ENCODE data around the gene PWWP2B. TPM values are rescaled to one million over a fixed set of nuclear protein-coding genes. Genes with fewer than 3 reads are reported as not detected.

Gene PWWP2B
- total and polyA plus RNA-seq, 2 of the 8 experiments (the other 6 are each of a cell fraction or from before 2014, with no cell fraction given): 5.3 to 10.8 TPM

DNA sequence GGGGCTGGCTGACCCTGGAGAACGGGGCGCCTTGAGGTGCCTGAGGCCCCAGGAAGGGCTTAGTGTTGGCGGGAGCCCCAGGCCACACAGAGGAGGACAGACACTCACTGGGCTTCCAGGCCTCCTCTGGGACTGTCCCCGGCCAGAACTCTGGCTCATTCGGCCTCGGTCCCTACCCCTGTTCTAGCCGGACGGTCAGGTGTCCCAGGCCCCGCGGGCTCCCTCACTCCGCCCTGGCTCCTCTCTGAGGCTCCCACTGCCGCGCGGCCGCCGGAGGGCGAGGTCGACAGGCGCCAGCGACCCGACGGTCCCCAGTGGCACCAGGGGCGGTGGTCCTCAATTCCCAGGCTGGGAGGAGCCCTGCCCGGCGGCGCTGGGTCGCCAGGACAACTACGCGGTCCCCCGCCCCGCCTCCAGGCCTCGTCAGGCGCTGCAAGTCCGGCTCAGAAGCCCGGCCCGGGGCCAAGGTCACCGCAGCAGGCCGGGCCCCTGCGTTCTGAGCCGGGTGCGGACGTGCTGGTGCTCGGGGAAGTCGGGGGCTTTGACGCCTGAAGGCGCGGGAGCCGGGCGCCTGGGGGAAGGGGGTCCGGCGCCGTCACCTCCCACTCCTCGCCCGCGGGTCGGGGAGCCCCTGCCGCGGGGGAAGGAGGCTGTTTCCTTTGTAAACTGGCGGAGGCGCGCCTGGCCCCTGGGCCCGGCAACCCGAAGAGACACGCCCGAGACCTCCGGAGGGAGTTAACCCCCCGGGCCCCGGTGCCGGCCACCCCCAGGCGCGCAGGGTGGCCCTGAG is 1.1 kb upstream of the PWWP2B start (continued):
- TF ChIP-seq PHF8 (conservative IDR thresholded peaks at IDR 0.05; ENCODE audit: low read depth, low read length) (no peak), TBP (IDR thresholded peaks at IDR 0.05; ENCODE audit: low read depth, low read length) (peak; percentile 32; the same call in 1 of the 2 replicates), YY1 (IDR thresholded peaks at IDR 0.05; ENCODE audit: low read depth, low read length) (no peak), ZNF274 (IDR thresholded peaks at IDR 0.05; ENCODE audit: borderline replicate concordance, extremely low read depth, low read length) (no peak), POU5F1 (IDR thresholded peaks at IDR 0.05; ENCODE audit: low read depth, low read length) (no peak), SIX5 (IDR thresholded peaks at IDR 0.05; ENCODE audit: low read depth, low read length) (no peak), CBX5 (IDR thresholded peaks at IDR 0.05; ENCODE audit: low read depth, low read length) (no peak), RXRA (IDR thresholded peaks at IDR 0.05; ENCODE audit: insufficient read depth, low read depth, low read length) (no peak), SP4 (IDR thresholded peaks at IDR 0.05; ENCODE audit: low read length) (no peak), CHD1 (IDR thresholded peaks at IDR 0.05; ENCODE audit: low read depth, low read length) (no peak), POLR2A (IDR thresholded peaks at IDR 0.05; ENCODE audit: control extremely low read depth in 1 of 2, low read depth in 2 of 2, low read length in 2 of 2) (0 out of 3 replicates have a peak, but pooled peaks of 1 of the 2 experiments have one; percentile 12), KDM1A (IDR thresholded peaks at IDR 0.05; ENCODE audit: borderline replicate concordance, low read length) (no peak), SAP30 (IDR thresholded peaks at IDR 0.05; ENCODE audit: insufficient read depth, insufficient replicate concordance, low read length) (no peak), TAF7 (optimal IDR thresholded peaks at IDR 0.05; ENCODE audit: borderline replicate concordance, low read depth, low read length) (no peak), KDM5A (IDR thresholded peaks at IDR 0.05; ENCODE audit: low read length) (no peak), GABPA (IDR thresholded peaks at IDR 0.05; ENCODE audit: borderline replicate concordance, insufficient read depth, low read length) (peak; percentile 61; the same call in 1 of the 2 replicates), TCF12 (IDR thresholded peaks at IDR 0.05; ENCODE audit: low read depth, low read length) (no peak), TAF1 (IDR thresholded peaks at IDR 0.05; ENCODE audit: low read depth, low read length) (0 out of 2 replicates have a peak, but pooled peaks have one; percentile 25), GTF2F1 (IDR thresholded peaks at IDR 0.05; ENCODE audit: borderline replicate concordance, low read depth, low read length) (no peak)
- TF ChIP-seq, protein P1, sequence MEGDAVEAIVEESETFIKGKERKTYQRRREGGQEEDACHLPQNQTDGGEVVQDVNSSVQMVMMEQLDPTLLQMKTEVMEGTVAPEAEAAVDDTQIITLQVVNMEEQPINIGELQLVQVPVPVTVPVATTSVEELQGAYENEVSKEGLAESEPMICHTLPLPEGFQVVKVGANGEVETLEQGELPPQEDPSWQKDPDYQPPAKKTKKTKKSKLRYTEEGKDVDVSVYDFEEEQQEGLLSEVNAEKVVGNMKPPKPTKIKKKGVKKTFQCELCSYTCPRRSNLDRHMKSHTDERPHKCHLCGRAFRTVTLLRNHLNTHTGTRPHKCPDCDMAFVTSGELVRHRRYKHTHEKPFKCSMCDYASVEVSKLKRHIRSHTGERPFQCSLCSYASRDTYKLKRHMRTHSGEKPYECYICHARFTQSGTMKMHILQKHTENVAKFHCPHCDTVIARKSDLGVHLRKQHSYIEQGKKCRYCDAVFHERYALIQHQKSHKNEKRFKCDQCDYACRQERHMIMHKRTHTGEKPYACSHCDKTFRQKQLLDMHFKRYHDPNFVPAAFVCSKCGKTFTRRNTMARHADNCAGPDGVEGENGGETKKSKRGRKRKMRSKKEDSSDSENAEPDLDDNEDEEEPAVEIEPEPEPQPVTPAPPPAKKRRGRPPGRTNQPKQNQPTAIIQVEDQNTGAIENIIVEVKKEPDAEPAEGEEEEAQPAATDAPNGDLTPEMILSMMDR (IDR thresholded peaks at IDR 0.05; ENCODE audit: control extremely low read depth in 1 of 3, insufficient read depth in 1 of 3, low read depth in 1 of 3, low read length in 3 of 3): peak in 1 of 3 experiments; percentile 1; a peak in 1 of 4 replicates

All from H1 (cell line).